Esophagus (tissue), 2 donors: ENCODE measurements around the gene LARGE1. TPM values are rescaled to one million over a fixed set of nuclear protein-coding genes. Genes with fewer than 3 reads are reported as not detected.

Experiments
- H3K27ac ChIP-seq, 2 donors: one replicate each; pipeline ENCODE4 v1.5.1; 2013; ENCODE audit warnings: low read depth in 2 of 2, mild to moderate bottlenecking in 2 of 2, inconsistent platforms in 1 of 2, low read length in 1 of 2, moderate library complexity in 1 of 2
- H3K27me3 ChIP-seq, 2 donors: one replicate each; pipeline ENCODE4 v1.6.1; 2013; ENCODE audit warnings: low read length in 2 of 2, control low read depth in 1 of 2, mild to moderate bottlenecking in 1 of 2; ENCODE audit not compliant: insufficient read depth in 2 of 2, control insufficient read depth in 1 of 2
- H3K36me3 ChIP-seq, 2 donors: one replicate each; pipeline ENCODE4 v1.6.1; 2013; ENCODE audit warnings: low read length in 1 of 2; ENCODE audit not compliant: control insufficient read depth in 2 of 2, insufficient read depth in 2 of 2
- H3K4me1 ChIP-seq, 2 donors: one replicate each; pipeline ENCODE4 v1.6.1; 2013; ENCODE audit warnings: low read length in 1 of 2; ENCODE audit not compliant: control insufficient read depth in 2 of 2, insufficient read depth in 2 of 2
- H3K4me3 ChIP-seq, 2 donors: one replicate each; pipeline ENCODE4 v1.5.1; 2013; ENCODE audit warnings: low read length in 2 of 2, mild to moderate bottlenecking in 2 of 2, low read depth in 1 of 2, moderate library complexity in 1 of 2
- H3K9me3 ChIP-seq, 2 donors: one replicate each; pipeline ENCODE4 v1.6.1; 2013; ENCODE audit warnings: mild to moderate bottlenecking in 2 of 2, low read depth in 1 of 2, low read length in 1 of 2, moderate library complexity in 1 of 2; ENCODE audit not compliant: control insufficient read depth in 2 of 2, insufficient read depth in 1 of 2
- WGBS, 2 donors: extraction: QIAGEN DNeasy Blood & Tissue Kit; methylation state at CpG; one replicate each; pipeline ENCODE4 v1.1.7; 2013; 5-methylcytosine and 5-hydroxymethylcytosine counted together
- polyA plus RNA-seq, 2 donors: library from polyadenylated mRNA; stranded (reverse); fragments of 200-250 nt; gene quantifications; one replicate each; pipeline ENCODE4 v1.2.3, GENCODE V29; 2013
- donor health status: healthy with polysubstance abuse.
- donor health status: Bipolar disorder and iron deficiency.

Gene LARGE1
- polyA plus RNA-seq, 2 donors = 2.0 to 2.5 TPM

DNA sequence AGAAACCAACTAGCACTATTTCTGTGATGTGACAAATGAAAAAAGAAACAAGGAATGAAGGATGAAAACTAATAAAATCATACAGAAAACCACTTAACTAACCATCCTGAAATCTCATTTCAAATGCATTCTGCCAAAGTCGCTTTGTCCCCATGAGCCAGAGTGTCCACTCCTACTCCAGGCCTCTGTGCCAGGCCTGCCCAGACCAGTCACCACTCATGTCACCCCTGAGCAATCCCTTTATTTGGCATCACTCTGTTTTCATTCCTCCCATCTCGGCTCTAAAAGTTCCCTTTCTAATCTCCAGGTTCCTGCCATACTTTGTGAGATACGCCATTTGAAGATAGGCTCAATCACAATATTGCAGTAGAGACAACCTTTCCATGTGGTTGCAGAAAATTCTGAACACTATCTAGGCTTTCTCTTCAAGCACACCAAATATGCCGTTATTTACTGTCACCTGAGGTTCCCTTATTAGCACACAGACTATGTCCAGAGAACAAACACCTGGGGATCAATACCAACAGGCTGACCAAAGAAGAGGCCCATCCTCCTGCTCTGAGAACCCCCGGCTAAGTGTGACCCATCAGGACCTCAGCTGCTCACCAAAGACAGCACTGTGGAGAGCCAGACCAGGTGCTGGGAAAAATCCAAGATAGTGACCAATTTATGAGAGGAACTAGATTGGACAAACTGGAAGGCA, 202.4 kb downstream of the LARGE1 start:
- no peaks in the 10 kb centered on the region for H3K36me3 ChIP-seq
- no peaks in the 10 kb centered on the region for H3K27me3 ChIP-seq
- no peaks in the 10 kb centered on the region for H3K4me1 ChIP-seq
- WGBS, 2 donors = 89 to 94% methylated on average over 5 of the region's 5 CpGs
- peaks cover 4 to 5% of the 10 kb centered on the region in 2 donors for H3K9me3 ChIP-seq
- H3K4me3 ChIP-seq = no peak overlapping the region
- H3K27ac ChIP-seq = no peak overlapping the region

DNA sequence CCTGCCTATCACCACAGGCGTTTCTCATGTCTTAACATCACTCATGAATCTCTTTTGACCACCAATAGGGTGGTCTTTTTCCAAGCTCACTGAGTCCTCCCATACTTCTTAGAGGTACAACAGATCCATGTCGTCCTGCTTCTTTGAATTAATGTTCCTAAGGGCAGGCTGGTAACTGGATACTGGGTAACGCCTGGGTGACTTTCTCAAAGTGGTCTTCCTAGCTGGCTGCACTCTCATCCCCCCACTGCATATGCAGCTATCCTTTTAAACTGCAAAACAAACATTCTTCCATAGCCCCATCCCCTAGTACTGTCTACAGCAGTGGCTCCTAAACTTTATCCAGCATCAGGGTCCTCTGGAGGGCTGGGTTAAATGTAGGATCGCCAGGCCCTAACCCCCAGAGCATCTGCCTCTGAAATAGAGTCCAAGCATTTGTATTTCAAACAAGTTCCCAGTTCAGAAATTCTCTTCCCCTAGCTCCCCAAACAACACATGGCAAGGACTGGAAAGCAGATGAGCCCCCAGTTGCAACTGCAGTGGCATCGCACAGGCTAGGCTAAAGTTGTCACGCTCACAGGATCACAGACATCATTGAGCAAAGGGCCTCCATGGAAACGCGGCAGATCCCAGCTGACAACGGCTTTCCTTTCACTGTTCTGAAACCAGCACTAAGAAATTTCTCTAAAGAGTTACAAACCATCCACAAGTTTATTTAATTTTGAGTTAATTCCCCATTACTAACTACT, 204.9 kb downstream of the LARGE1 start:
- H3K4me3 ChIP-seq = no peak overlapping the region
- 91 to 93% methylated on average over 9 of the region's 9 CpGs for WGBS, 2 donors
- H3K36me3 ChIP-seq = no peaks in the 10 kb centered on the region

DNA sequence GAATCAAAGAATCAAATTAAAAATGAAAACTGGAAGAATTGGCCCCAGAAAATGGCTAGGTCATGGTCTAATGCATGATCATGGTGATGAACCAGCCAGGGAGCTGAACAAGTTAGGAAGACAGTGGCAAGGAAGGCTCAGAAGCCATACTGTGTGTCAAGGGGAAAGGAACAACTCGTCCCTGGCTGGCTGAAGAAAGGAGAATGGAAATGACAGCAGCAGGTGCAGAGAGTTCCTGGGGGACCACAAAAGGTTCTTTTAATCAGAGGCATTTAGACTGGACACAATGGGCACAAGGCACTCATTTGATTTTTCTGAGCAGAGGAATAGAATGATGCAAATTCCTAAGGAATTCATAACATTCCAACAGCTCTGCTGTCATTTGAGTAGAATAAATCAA, 209.9 kb downstream of the LARGE1 start:
- Histone ChIP-seq H3K27me3 (no peaks in the 10 kb centered on the region), H3K27ac (no peak overlapping the region), H3K4me1 (no peaks in the 10 kb centered on the region), H3K36me3 (no peaks in the 10 kb centered on the region), H3K4me3 (no peak overlapping the region), H3K9me3 (peaks cover 4 to 5% of the 10 kb centered on the region in 2 donors)
- 77 to 95% methylated on average over 1 of the region's 1 CpG for WGBS, 2 donors

More for the DNA sequence above, 204.9 kb downstream of the LARGE1 start:
- H3K9me3 ChIP-seq = peaks cover 4 to 5% of the 10 kb centered on the region in 2 donors
- H3K4me1 ChIP-seq = no peaks in the 10 kb centered on the region
- H3K27ac ChIP-seq = no peak overlapping the region
- H3K27me3 ChIP-seq = no peaks in the 10 kb centered on the region

DNA sequence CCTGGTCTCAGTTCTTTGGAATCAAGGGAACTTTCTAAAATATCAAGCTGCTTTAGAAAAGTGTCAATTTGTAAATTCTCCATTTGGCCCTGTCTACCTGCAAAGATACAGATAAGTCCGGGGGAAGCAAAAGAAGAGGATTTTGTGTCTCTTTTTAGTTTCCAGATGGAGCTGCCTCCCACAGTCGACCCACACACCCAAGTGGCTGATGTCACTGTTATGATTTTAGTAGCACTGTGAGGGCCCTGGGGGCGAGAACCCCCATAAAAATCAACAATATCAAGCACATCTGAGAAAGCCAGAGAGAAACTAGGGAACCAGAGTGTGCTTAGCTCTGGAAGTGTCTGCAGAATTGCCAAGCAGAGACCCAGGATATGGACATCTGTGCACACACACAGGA, 212.7 kb downstream of the LARGE1 start:
- Histone ChIP-seq H3K27ac (no peak overlapping the region), H3K4me3 (no peak overlapping the region), H3K27me3 (no peaks in the 10 kb centered on the region), H3K4me1 (no peaks in the 10 kb centered on the region), H3K36me3 (no peaks in the 10 kb centered on the region), H3K9me3 (peaks cover 0 to 4% of the 10 kb centered on the region in 2 donors)
- WGBS, 2 donors = 77% methylated on average over 3 of the region's 3 CpGs

DNA sequence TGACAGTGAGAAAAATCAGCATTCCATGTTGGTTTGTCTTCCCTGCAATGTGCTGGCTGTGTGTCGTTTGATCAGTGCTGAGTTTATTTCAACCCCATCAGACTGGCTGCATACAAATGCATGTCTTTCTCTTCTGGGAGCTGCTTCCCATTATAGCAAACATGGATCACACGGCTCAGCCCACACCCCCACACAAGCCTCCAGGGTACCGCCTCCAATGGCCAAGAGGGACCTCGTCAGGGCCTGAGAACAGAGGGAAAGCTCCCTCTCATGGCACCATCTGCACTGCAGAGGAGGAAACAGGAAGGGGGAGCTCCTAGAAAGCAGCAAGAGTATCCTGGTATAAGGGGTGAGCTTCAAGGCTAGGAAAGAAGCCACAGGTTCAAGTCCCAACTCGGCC, 214.2 kb downstream of the LARGE1 start:
- WGBS, 2 donors = 74 to 76% methylated on average over 5 of the region's 5 CpGs
- H3K9me3 ChIP-seq = peaks cover 0 to 4% of the 10 kb centered on the region in 2 donors
- H3K36me3 ChIP-seq = no peaks in the 10 kb centered on the region
- no peaks in the 10 kb centered on the region for H3K4me1 ChIP-seq
- no peak overlapping the region for H3K4me3 ChIP-seq
- H3K27me3 ChIP-seq = no peaks in the 10 kb centered on the region
- no peak overlapping the region for H3K27ac ChIP-seq

DNA sequence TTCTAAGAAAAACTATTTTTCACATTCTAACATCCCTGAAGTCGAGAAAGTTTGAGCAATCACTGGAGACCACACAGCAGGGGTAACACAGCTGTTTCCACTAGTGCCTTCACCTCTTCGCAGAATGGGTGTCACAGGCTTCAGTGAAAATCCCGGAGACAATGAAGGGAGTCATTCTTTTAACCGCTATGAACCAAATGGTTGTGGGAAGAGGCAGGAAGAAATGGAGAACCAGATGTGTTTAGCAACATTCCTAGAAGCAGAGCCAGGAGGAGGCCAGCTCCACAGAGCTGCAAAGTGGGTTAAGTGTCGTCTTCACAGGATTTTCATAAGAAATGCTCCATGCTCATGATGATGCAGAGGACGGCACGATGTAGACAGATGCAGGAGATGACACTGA, 221.1 kb downstream of the LARGE1 start:
- Histone ChIP-seq H3K4me1 (no peaks in the 10 kb centered on the region), H3K36me3 (no peaks in the 10 kb centered on the region), H3K27ac (no peak overlapping the region), H3K4me3 (no peak overlapping the region), H3K9me3 (no peaks in the 10 kb centered on the region), H3K27me3 (no peaks in the 10 kb centered on the region)
- WGBS, 2 donors = 84% methylated on average over 7 of the region's 7 CpGs

DNA sequence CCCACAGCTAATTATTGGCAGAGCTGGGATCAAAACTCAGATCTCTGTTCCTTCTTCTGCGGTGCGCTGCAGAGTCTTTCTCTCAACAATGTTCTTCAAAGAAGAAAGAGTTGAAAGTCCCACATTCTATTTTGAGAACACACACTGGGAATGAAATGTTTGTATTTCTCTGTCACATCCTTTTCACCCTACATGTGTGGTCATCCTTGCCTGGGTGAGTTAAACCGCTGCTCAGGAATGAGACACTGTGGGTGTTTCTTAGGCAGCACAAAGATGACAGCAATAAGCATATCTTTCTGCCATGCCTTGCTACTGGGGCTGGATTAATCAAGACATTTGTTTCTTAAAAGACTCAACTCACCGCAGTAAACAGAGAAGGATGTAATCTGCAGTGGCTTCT, 222.6 kb downstream of the LARGE1 start:
- H3K4me3 ChIP-seq = no peak overlapping the region
- H3K9me3 ChIP-seq = no peaks in the 10 kb centered on the region
- H3K36me3 ChIP-seq = no peaks in the 10 kb centered on the region
- no peaks in the 10 kb centered on the region for H3K27me3 ChIP-seq
- WGBS, 2 donors = 85 to 86% methylated on average over 4 of the region's 4 CpGs
- H3K4me1 ChIP-seq = no peaks in the 10 kb centered on the region
- H3K27ac ChIP-seq = no peak overlapping the region

DNA sequence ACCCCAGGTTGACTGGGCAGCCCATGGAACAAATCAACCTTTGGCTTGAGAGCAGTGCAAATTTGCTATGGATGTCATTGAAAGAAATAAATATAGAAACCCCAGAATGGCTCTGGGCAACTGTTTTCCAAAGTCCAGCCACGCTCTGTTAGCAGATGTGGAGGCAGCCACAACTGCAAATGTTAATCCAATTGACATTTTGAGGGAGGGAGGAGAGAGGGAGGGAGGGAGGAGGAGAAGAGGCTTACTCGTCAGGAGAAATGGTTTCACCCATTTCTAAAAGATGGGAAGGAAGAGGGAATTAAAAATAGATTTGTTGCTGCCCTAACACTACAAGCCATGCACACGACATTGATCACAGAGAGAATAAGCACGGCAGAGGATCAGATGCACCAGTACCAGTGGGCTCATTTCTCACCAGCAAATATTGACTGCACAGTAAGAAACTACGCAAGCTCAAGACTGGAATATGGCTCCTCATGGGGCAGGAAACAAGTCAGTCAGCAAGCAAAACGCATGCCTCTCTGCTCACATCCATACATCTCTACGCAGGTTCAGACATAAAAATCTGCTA, 229.1 kb downstream of the LARGE1 start:
- Histone ChIP-seq H3K27ac (no peak overlapping the region), H3K4me1 (no peaks in the 10 kb centered on the region), H3K9me3 (no peaks in the 10 kb centered on the region), H3K4me3 (no peak overlapping the region), H3K27me3 (no peaks in the 10 kb centered on the region), H3K36me3 (no peaks in the 10 kb centered on the region)
- WGBS, 2 donors = 86 to 91% methylated on average over 7 of the region's 7 CpGs

DNA sequence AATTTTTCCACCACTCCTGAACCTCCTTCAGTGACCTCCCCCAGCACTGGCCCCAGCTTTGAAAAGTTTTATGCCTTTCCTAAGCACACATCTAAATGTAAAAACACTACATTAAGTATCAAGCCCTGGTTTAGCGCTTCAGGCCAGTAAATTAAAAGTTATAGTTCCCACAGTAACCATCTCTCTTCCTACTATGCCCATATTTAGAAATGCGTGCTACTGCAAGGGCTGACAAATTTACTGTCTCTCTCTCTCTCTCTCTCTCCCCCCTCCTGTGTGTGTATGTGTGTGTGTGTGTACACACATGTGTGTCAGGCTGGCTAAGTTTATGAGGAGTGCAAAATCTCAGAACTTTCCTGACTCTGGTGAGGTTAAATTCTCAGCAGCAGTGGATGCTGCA, 231.4 kb downstream of the LARGE1 start:
- H3K36me3 ChIP-seq = no peaks in the 10 kb centered on the region
- no peak overlapping the region for H3K27ac ChIP-seq
- no peak overlapping the region for H3K4me3 ChIP-seq
- 93 to 95% methylated on average over 2 of the region's 2 CpGs for WGBS, 2 donors
- no peaks in the 10 kb centered on the region for H3K27me3 ChIP-seq
- H3K9me3 ChIP-seq = no peaks in the 10 kb centered on the region
- no peaks in the 10 kb centered on the region for H3K4me1 ChIP-seq
